ENCODE results near the gene MPL.
A peak's percentile ranks its signal among the peaks of the same experiment; 100 is the strongest.

The MPL gene

GRCh38 chr1:43296207-43296606 is 41.4 kb upstream of the MPL start:
- Histone ChIP-seq H3K4me2 (ENCODE audit: low read length) (no peak overlapping the region), H2AFZ (ENCODE audit: insufficient read depth, low read length, poor library complexity) (no peak overlapping the region), H3K9me3 (ENCODE audit: insufficient read depth, low read depth, low read length) (no peaks in the 10 kb centered on the region), H4K91ac (ENCODE audit: low read depth, low read length) (no peak overlapping the region), H4K8ac (ENCODE audit: low read depth, low read length) (no peak overlapping the region), H2BK120ac (ENCODE audit: insufficient read depth, low read length, poor library complexity) (no peak overlapping the region), H3K79me1 (ENCODE audit: low read length) (no peaks in the 10 kb centered on the region), H3K4me1 (ENCODE audit: control insufficient read depth in 1 of 2, insufficient read depth in 2 of 2, low read length in 2 of 2) (no peaks in the 10 kb centered on the region), H4K12ac (ENCODE audit: low read depth, low read length) (no peak overlapping the region), H2BK12ac (ENCODE audit: low read length) (no peak overlapping the region), H3K14ac (ENCODE audit: low read length) (no peak overlapping the region), H3K36me3 (ENCODE audit: control insufficient read depth in 1 of 2, insufficient read depth in 2 of 2, low read length in 2 of 2) (no peaks in the 10 kb centered on the region), H3K4me3 (ENCODE audit: low read depth, low read length) (no peak overlapping the region), H3K27ac (ENCODE audit: low read depth, low read length) (no peak overlapping the region), H2BK5ac (ENCODE audit: low read depth, low read length, poor library complexity) (no peak overlapping the region), H3K79me2 (ENCODE audit: control insufficient read depth, insufficient read depth, low read length, poor library complexity) (no peaks in the 10 kb centered on the region), H3K9ac (ENCODE audit: low read length) (no peak overlapping the region), H3K23ac (ENCODE audit: low read length) (no peak overlapping the region), H2AK5ac (ENCODE audit: low read length) (no peak overlapping the region), H3K27me3 (ENCODE audit: insufficient read depth, low read length) (no peaks in the 10 kb centered on the region), H3K4ac (ENCODE audit: low read depth, low read length) (no peak overlapping the region), H3K18ac (ENCODE audit: low read length) (no peak overlapping the region)
- peak in 1 of 2 donors; percentile 18 for DNase-seq
- WGBS (ENCODE audit: extremely low coverage, insufficient coverage, insufficient read length), result no CpG with 5 or more reads among the region's 1 CpG

DNA sequence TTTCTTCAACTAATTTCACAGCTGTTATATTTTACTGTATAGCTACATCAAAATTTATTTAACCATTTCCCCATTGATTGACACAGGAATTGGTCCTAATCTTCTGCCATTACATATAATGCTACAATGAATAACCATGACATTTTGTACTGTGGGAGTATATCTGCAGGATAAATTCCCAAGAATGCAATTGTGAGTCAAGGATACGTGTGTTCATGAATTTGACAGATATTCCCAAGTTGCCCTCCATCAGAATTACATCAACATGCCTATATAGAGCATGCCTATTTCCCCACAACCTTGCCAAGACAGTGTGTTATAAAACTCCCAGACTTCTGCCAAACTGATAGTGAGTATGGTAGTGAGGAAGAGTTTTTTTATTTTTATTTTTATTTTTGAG is 39.6 kb upstream of the MPL start:
- Histone ChIP-seq H3K79me1 (ENCODE audit: low read length) (no peaks in the 10 kb centered on the region), H3K23ac (ENCODE audit: low read length) (no peak overlapping the region), H2BK120ac (ENCODE audit: insufficient read depth, low read length, poor library complexity) (no peak overlapping the region), H3K4me1 (ENCODE audit: control insufficient read depth in 1 of 2, insufficient read depth in 2 of 2, low read length in 2 of 2) (no peaks in the 10 kb centered on the region), H3K14ac (ENCODE audit: low read length) (no peak overlapping the region), H3K9ac (ENCODE audit: low read length) (no peak overlapping the region), H2AFZ (ENCODE audit: insufficient read depth, low read length, poor library complexity) (no peak overlapping the region), H3K27ac (ENCODE audit: low read depth, low read length) (no peak overlapping the region), H4K8ac (ENCODE audit: low read depth, low read length) (no peak overlapping the region), H2BK5ac (ENCODE audit: low read depth, low read length, poor library complexity) (no peak overlapping the region), H2AK5ac (ENCODE audit: low read length) (no peak overlapping the region), H3K4me2 (ENCODE audit: low read length) (no peak overlapping the region), H3K79me2 (ENCODE audit: control insufficient read depth, insufficient read depth, low read length, poor library complexity) (no peaks in the 10 kb centered on the region), H2BK12ac (ENCODE audit: low read length) (no peak overlapping the region), H3K9me3 (ENCODE audit: insufficient read depth, low read depth, low read length) (no peaks in the 10 kb centered on the region), H3K4me3 (ENCODE audit: low read depth, low read length) (no peak overlapping the region), H3K36me3 (ENCODE audit: control insufficient read depth in 1 of 2, insufficient read depth in 2 of 2, low read length in 2 of 2) (no peaks in the 10 kb centered on the region), H3K18ac (ENCODE audit: low read length) (no peak overlapping the region), H4K91ac (ENCODE audit: low read depth, low read length) (no peak overlapping the region), H3K4ac (ENCODE audit: low read depth, low read length) (no peak overlapping the region), H4K12ac (ENCODE audit: low read depth, low read length) (no peak overlapping the region), H3K27me3 (ENCODE audit: insufficient read depth, low read length) (no peaks in the 10 kb centered on the region)
- WGBS (ENCODE audit: extremely low coverage, insufficient coverage, insufficient read length), result no CpG with 5 or more reads among the region's 1 CpG
- DNase-seq, result no peak

GRCh38 chr1:43299101-43299500 is 38.5 kb upstream of the MPL start:
- Histone ChIP-seq H2BK12ac (ENCODE audit: low read length) (no peak overlapping the region), H3K9ac (ENCODE audit: low read length) (no peak overlapping the region), H3K23ac (ENCODE audit: low read length) (no peak overlapping the region)

DNA sequence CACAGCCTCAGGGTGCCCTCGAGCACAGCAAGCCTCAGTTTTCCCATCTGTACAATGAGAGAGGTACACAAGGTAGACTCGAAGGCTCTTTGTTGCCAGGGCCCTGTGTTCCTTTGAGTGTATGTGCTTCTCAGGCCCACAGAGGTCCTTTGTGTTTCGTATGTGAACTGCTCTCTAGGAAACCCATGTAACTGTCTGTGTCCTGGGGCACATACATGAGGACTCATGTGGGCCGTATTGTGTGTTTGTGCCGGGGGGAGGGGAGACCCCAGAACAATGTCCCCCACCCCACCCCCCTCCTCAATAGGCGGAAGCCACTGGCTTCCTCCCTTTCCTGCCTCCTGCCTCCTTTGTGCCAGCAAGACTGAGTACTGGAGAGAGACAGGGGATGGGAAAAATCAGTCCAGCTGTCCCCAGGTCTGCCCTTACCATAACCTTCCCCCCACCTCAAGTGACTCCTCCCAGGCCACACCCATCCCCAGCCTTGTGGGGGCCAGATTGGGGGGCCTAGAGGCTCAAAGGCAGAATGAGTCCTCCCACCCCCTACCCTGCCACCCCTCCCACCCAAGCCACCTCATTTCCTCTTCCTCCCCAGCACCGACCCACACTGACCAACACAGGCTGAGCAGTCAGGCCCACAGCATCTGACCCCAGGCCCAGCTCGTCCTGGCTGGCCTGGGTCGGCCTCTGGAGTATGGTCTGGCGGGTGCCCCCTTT is 37.1 kb upstream of the MPL start, which contains the start of gene TIE1:
Gene TIE1, plus strand, starts transcription at position 605 of the 717 bp plus-strand sequence. Its CDS starts 90 bp downstream, at position 695.
- H3K36me3 ChIP-seq (ENCODE audit: control insufficient read depth in 1 of 2, insufficient read depth in 2 of 2, low read length in 2 of 2), result no peaks in the 10 kb centered on the region
- no peak for DNase-seq
- no CpG with 5 or more reads among the region's 10 CpGs for WGBS (ENCODE audit: extremely low coverage, insufficient coverage, insufficient read length)
- no peak within 1 kb of the TSS for H3K4me3 ChIP-seq (ENCODE audit: low read depth, low read length)
- no peaks in the 10 kb centered on the region for H3K79me1 ChIP-seq (ENCODE audit: low read length)
- H2BK120ac ChIP-seq (ENCODE audit: insufficient read depth, low read length, poor library complexity), result no peak within 1 kb of the TSS
- H3K18ac ChIP-seq (ENCODE audit: low read length), result no peak within 1 kb of the TSS
- H4K8ac ChIP-seq (ENCODE audit: low read depth, low read length), result no peak within 1 kb of the TSS
- H3K23ac ChIP-seq (ENCODE audit: low read length), result no peak within 1 kb of the TSS
- H3K79me2 ChIP-seq (ENCODE audit: control insufficient read depth, insufficient read depth, low read length, poor library complexity), result no peaks in the 10 kb centered on the region
- no peak within 1 kb of the TSS for H2BK5ac ChIP-seq (ENCODE audit: low read depth, low read length, poor library complexity)
- no peak within 1 kb of the TSS for H4K91ac ChIP-seq (ENCODE audit: low read depth, low read length)
- H3K4me1 ChIP-seq (ENCODE audit: control insufficient read depth in 1 of 2, insufficient read depth in 2 of 2, low read length in 2 of 2), result no peaks in the 10 kb centered on the region
- H3K27me3 ChIP-seq (ENCODE audit: insufficient read depth, low read length), result no peaks in the 10 kb centered on the region
- H4K12ac ChIP-seq (ENCODE audit: low read depth, low read length), result no peak within 1 kb of the TSS
- no peak within 1 kb of the TSS for H2AFZ ChIP-seq (ENCODE audit: insufficient read depth, low read length, poor library complexity)
- H3K4me2 ChIP-seq (ENCODE audit: low read length), result no peak within 1 kb of the TSS
- no peak within 1 kb of the TSS for H3K27ac ChIP-seq (ENCODE audit: low read depth, low read length)
- no peak within 1 kb of the TSS for H2BK12ac ChIP-seq (ENCODE audit: low read length)
- no peak within 1 kb of the TSS for H2AK5ac ChIP-seq (ENCODE audit: low read length)
- no peak within 1 kb of the TSS for H3K4ac ChIP-seq (ENCODE audit: low read depth, low read length)
- no peak within 1 kb of the TSS for H3K9ac ChIP-seq (ENCODE audit: low read length)
- H3K14ac ChIP-seq (ENCODE audit: low read length), result no peak within 1 kb of the TSS
- peaks cover 2% of the 10 kb centered on the region for H3K9me3 ChIP-seq (ENCODE audit: insufficient read depth, low read depth, low read length)

More at GRCh38 chr1:43299101-43299500, 38.5 kb upstream of the MPL start:
- Histone ChIP-seq H3K4me1 (ENCODE audit: control insufficient read depth in 1 of 2, insufficient read depth in 2 of 2, low read length in 2 of 2) (no peaks in the 10 kb centered on the region), H3K79me2 (ENCODE audit: control insufficient read depth, insufficient read depth, low read length, poor library complexity) (no peaks in the 10 kb centered on the region), H3K79me1 (ENCODE audit: low read length) (no peaks in the 10 kb centered on the region), H2AK5ac (ENCODE audit: low read length) (no peak overlapping the region), H3K27ac (ENCODE audit: low read depth, low read length) (no peak overlapping the region), H3K36me3 (ENCODE audit: control insufficient read depth in 1 of 2, insufficient read depth in 2 of 2, low read length in 2 of 2) (no peaks in the 10 kb centered on the region), H3K9me3 (ENCODE audit: insufficient read depth, low read depth, low read length) (no peaks in the 10 kb centered on the region), H2BK120ac (ENCODE audit: insufficient read depth, low read length, poor library complexity) (no peak overlapping the region), H2AFZ (ENCODE audit: insufficient read depth, low read length, poor library complexity) (no peak overlapping the region), H3K14ac (ENCODE audit: low read length) (no peak overlapping the region), H3K4me2 (ENCODE audit: low read length) (no peak overlapping the region), H4K12ac (ENCODE audit: low read depth, low read length) (no peak overlapping the region), H3K27me3 (ENCODE audit: insufficient read depth, low read length) (no peaks in the 10 kb centered on the region), H4K8ac (ENCODE audit: low read depth, low read length) (no peak overlapping the region), H2BK5ac (ENCODE audit: low read depth, low read length, poor library complexity) (no peak overlapping the region), H3K4me3 (ENCODE audit: low read depth, low read length) (no peak overlapping the region), H4K91ac (ENCODE audit: low read depth, low read length) (no peak overlapping the region), H3K4ac (ENCODE audit: low read depth, low read length) (no peak overlapping the region), H3K18ac (ENCODE audit: low read length) (no peak overlapping the region)
- no peak for DNase-seq
